HG03095 (cell line): ENCODE results near the gene MMP20.

Experiments used
- ATAC-seq: cut with Tn5 transposase; IDR thresholded peaks from one replicate; pipeline ENCODE4 v1.9.1; 2021; ENCODE audit warnings: moderate library complexity; ENCODE audit not compliant: unreplicated experiment

Gene MMP20

GRCh38 chr11:102623998-102624397 is 1.1 kb downstream of the MMP20 start:
- no peak for ATAC-seq

- no peak for ATAC-seq
Observed at GRCh38 chr11:102623128-102623527, 2.0 kb downstream of the MMP20 start.

GRCh38 chr11:102622258-102622657 is 2.9 kb downstream of the MMP20 start:
- ATAC-seq = no peak

GRCh38 chr11:102620818-102621561 is 4.1 kb downstream of the MMP20 start:
- ATAC-seq = no peak

GRCh38 chr11:102620179-102620578 is 5.0 kb downstream of the MMP20 start:
- no peak for ATAC-seq

- ATAC-seq = no peak
Observed at GRCh38 chr11:102617466-102618008, 7.6 kb downstream of the MMP20 start.

- no peak for ATAC-seq
Observed at GRCh38 chr11:102615894-102616432, 9.2 kb downstream of the MMP20 start.

- no peak for ATAC-seq
Observed at GRCh38 chr11:102615077-102615893, 9.8 kb downstream of the MMP20 start.

GRCh38 chr11:102614485-102614884 is 10.6 kb downstream of the MMP20 start:
- ATAC-seq = no peak

GRCh38 chr11:102614031-102614430 is 11.1 kb downstream of the MMP20 start:
- ATAC-seq = no peak

- ATAC-seq = no peak
Observed at GRCh38 chr11:102613450-102613849, 11.7 kb downstream of the MMP20 start.

GRCh38 chr11:102611291-102611690 is 13.8 kb downstream of the MMP20 start:
- peak; percentile 53 for ATAC-seq

- ATAC-seq = no peak
Observed at GRCh38 chr11:102610200-102610599, 14.9 kb downstream of the MMP20 start.

- no peak for ATAC-seq
Observed at GRCh38 chr11:102608699-102609098, 16.4 kb downstream of the MMP20 start.

- ATAC-seq = no peak
Observed at GRCh38 chr11:102604875-102605274, 20.3 kb downstream of the MMP20 start.

- ATAC-seq = no peak
Observed at GRCh38 chr11:102604011-102604410, 21.1 kb downstream of the MMP20 start.

GRCh38 chr11:102603576-102603975 is 21.6 kb downstream of the MMP20 start:
- ATAC-seq = no peak

GRCh38 chr11:102603091-102603490 is 22.0 kb downstream of the MMP20 start:
- ATAC-seq = no peak

GRCh38 chr11:102600666-102601065 is 24.5 kb downstream of the MMP20 start:
- no peak for ATAC-seq

- ATAC-seq = peak; percentile 92
Observed at GRCh38 chr11:102599642-102600261, 25.4 kb downstream of the MMP20 start.

GRCh38 chr11:102598272-102598671 is 26.9 kb downstream of the MMP20 start:
- no peak for ATAC-seq
